GM20000 (cell line): ENCODE measurements around the gene PCNP.
"Not testable (repeated sequence)": the region's sequence is repeated elsewhere in the genome, so short reads cannot be mapped to it uniquely, and the experiment has no call there.

ENCODE experiments used
- DNase-seq: peaks from one replicate; pipeline ENCODE4 v3.0.0; 2012; ENCODE audit warnings: low spot score
- CTCF ChIP-seq: IDR thresholded peaks from 2 replicates; pipeline ENCODE4 v1.5.1; 2012; ENCODE audit warnings: mild to moderate bottlenecking, control low read depth; ENCODE audit errors: extremely low read depth, missing control alignments

PCNP gene

GRCh38 chr3:101532783-101533602 lies 41.0 kb upstream of the PCNP start:
- no peak for DNase-seq
- TF ChIP-seq CTCF: no peak

- DNase-seq: no peak
- TF ChIP-seq CTCF: no peak
Measured at GRCh38 chr3:101533603-101533968, 40.4 kb upstream of the PCNP start.

- DNase-seq: no peak
- no peak for TF ChIP-seq CTCF
Measured at GRCh38 chr3:101535221-101535620, 38.8 kb upstream of the PCNP start.

GRCh38 chr3:101536266-101536665 lies 37.7 kb upstream of the PCNP start:
- no peak for DNase-seq
- TF ChIP-seq CTCF: no peak

GRCh38 chr3:101536955-101537354 lies 37.0 kb upstream of the PCNP start:
- not testable (repeated sequence) for DNase-seq

- no peak for DNase-seq
- TF ChIP-seq CTCF: no peak
Measured at GRCh38 chr3:101542957-101543356, 31.0 kb upstream of the PCNP start.

- TF ChIP-seq CTCF: no peak
- no peak for DNase-seq
Measured at GRCh38 chr3:101544161-101544850, 29.7 kb upstream of the PCNP start.
